Gastroesophageal sphincter (tissue), 3 donors: ENCODE results near the gene TEPSIN.

Experiments used
- EP300 ChIP-seq: sonication (generic); formaldehyde crosslinking; IDR thresholded peaks from one replicate; pipeline ENCODE4 v1.6.1; 2017; ENCODE audit warnings: antibody characterized with exemption, mild to moderate bottlenecking
- POLR2A ChIP-seq, 2 donors: fragments of 450-650 bp; IDR thresholded peaks; one replicate each; pipeline ENCODE4 v1.6.1; 2017; ENCODE audit warnings: antibody characterized with exemption in 2 of 2, mild to moderate bottlenecking in 2 of 2, moderate library complexity in 1 of 2
- POLR2AphosphoS5 ChIP-seq: sonication (generic); formaldehyde crosslinking; IDR thresholded peaks from one replicate; pipeline ENCODE4 v1.6.1; 2017; ENCODE audit warnings: antibody characterized with exemption
- TF ChIP-seq, protein P1 (sequence below), 4 experiments: fragments of 200-600 bp in 2 of 4; fragments of 450-650 bp in 2 of 4; sonication (generic) in 1 of 4; IDR thresholded peaks; one replicate each; pipeline ENCODE4 v1.5.1; 2017 to 2019; ENCODE audit warnings: antibody characterized with exemption in 4 of 4, mild to moderate bottlenecking in 2 of 4, moderate library complexity in 2 of 4

DNA sequence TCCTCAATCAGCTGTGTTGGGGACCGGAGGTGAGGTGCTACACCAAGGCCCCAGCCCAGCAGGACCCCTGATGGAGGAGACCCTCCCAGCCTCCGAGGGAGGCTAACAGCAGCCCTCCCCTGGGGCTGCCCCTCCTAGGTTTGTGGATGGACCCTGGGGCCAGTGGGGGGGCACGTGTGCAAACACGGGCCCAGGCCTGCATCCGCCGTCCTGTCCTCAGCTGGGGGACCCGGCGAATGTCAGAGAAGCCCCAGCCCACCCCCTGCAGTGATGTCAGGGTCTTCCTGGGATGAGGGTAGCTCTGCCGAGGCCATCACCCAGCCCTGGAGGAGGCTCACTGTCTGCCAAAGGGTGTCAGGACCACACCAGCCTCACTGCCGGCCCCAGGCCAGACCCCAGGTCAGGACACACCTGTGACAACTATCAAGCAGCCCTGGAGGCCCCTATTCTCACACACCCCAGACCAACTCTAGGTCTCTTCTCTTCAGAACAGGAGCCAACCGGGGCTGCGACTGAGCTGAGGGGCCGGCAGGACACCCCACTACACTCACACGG is 42.8 kb downstream of the TEPSIN start:
- TF ChIP-seq, protein P1, sequence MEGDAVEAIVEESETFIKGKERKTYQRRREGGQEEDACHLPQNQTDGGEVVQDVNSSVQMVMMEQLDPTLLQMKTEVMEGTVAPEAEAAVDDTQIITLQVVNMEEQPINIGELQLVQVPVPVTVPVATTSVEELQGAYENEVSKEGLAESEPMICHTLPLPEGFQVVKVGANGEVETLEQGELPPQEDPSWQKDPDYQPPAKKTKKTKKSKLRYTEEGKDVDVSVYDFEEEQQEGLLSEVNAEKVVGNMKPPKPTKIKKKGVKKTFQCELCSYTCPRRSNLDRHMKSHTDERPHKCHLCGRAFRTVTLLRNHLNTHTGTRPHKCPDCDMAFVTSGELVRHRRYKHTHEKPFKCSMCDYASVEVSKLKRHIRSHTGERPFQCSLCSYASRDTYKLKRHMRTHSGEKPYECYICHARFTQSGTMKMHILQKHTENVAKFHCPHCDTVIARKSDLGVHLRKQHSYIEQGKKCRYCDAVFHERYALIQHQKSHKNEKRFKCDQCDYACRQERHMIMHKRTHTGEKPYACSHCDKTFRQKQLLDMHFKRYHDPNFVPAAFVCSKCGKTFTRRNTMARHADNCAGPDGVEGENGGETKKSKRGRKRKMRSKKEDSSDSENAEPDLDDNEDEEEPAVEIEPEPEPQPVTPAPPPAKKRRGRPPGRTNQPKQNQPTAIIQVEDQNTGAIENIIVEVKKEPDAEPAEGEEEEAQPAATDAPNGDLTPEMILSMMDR (IDR thresholded peaks at IDR 0.05), result no peak
- no peak for TF ChIP-seq POLR2A (IDR thresholded peaks at IDR 0.05)
- no peak for TF ChIP-seq POLR2AphosphoS5
- TF ChIP-seq EP300, result no peak
